GOT3 (cell line): ENCODE results near the gene GPR183.

Experiments used
- DNase-seq: peaks from one replicate; lab custom pipeline; 2025; ENCODE audit warnings: mixed read lengths; lab: John Stamatoyannopoulos, UW

Gene GPR183

DNA sequence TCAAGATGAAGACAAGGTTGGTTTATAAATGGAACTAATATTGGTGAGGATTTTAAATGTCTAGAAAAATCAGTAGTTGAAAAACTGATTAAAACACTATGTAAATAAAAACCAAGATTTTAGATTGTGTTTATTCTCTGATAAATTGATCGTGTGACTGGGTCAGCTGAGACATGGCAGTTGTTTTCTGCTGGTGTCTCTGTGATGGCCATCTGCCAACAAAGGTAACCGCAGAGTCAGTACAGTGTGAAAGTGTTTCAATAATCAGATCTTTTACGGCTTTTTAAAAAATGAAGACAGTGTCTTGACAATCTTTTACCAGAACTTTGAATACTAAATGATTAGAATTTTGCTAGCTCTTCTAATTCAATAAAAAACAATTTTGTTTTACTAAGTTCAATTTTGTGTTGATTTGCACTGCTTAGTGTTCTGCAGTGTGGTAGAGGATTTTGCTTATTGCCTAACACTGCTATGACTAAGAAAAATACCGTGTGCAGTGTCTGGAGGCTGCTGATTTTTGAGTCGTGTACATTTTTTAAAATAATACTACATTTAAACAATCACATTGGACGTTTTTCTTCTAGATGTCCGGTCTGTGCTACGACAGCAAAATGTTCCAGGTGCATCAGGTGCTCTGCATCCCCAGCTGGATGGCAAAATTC lies 32.7 kb upstream of the GPR183 start:
- DNase-seq = no peak

DNA sequence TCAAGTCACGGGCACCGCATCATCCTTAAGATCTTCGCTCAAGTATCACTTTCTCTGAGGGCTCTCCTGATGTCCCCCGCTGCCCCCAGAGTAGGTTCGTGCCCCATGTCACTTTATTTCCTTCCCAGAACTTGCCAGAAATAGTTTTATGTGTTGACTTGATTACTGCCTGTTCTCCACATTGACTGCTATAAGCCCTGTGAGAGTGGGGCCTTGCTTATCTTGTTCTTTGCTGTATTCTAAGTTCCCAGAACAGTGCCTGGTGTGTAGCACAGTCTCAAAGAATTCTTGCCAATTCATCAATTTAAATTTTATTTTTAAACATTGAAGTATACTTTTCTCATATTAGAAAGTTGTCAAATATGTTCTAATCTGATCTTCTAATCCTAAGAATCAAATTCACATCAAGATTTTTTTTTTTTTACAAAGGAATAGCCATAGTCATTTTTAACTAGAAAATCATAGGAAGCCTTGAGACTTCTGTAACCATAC lies 32.1 kb upstream of the GPR183 start:
- DNase-seq = no peak

DNA sequence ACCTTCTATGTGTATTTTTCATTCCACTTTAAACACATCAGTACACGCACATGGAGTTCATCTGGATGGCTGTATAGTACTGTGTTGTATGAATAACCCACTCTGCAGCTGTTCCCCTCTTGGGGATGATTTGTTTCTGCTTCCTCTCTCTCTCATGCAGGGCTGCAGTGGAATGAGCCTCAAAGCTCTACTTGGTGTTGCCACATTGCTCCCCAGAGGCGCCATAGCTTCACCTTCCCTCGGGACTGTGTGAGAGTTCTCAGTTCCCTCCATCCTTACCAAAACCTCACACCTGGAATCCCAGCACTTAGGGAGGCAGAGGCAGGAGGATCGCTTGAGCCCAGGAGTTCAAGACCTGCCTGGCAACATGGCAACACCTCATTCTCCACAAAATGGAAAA lies 28.4 kb upstream of the GPR183 start:
- DNase-seq = no peak

DNA sequence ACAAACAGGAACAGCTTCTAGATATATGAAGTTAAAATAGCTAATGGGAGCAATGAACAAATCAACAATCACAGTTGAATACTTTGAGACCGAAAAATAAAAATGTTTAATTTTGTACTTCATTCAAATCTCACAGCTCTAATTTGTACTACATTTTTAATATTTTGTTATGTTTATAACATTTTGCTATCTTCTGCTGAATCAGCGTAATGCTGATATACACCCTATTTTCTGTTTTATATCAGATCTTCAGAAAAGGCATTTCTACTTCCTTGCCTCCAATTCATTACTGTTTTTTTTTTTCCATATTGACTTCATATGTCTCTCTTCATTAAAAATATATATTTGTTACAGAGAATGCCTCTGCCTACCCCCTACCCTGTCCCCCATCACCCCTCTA lies 27.9 kb upstream of the GPR183 start:
- no peak for DNase-seq

DNA sequence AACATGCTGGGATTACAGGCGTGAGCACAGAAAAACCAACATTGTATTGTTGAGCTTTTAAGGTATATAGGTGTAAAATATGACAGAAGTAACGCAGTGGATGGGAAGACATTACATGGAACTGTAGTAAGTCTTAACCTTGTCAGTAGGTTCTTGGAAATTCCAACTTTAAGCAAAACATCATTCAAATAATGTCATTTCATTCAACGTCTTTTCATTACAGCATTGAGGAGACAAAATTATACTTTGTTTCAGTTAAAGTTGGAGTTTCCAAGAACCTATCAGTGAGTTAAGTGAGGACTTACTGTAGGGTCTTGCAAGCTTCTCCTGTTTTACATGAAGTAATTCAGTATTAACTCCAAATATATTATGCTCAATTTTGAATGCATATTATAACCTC lies 27.0 kb upstream of the GPR183 start:
- no peak for DNase-seq

DNA sequence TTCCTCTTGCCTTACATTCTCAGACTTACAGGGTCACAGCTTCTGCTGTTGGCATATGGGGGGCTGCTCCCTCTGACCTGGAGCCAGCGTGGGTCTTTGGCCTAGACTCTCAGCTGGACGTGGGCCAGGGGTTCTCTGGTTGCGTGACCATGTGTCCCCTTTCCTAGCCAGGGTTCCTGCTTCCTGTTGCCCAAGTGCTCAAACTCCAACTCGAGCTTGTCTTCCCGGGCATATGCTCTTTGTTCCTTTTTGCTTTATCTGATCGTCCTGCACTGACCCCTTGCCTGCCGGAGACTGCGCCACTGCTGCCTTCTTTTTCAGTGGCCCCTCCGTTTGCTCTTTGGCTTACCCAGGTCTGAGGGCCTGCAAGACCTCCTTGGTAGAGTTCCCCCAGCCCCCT lies 25.3 kb upstream of the GPR183 start:
- no peak for DNase-seq

DNA sequence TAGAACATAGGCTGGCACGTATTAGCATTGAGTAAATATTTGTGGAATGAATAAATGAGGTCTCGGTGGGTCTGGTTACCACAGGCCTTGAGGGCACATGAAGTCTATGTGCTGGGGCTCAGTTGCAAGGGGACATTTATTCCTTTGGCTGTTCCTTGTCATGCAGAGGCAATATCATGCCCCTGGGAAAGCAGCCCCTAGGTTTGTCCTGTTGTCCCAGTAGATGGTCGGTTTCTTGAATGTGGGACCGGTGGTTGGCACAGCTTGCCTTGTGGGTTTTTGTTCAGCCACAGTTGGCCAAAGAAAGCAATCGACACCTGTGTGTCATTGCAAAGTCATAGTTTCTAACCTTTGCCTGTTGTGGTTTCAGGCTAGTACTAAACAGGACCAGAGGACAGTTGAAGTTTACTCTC lies 24.7 kb upstream of the GPR183 start:
- no peak for DNase-seq

DNA sequence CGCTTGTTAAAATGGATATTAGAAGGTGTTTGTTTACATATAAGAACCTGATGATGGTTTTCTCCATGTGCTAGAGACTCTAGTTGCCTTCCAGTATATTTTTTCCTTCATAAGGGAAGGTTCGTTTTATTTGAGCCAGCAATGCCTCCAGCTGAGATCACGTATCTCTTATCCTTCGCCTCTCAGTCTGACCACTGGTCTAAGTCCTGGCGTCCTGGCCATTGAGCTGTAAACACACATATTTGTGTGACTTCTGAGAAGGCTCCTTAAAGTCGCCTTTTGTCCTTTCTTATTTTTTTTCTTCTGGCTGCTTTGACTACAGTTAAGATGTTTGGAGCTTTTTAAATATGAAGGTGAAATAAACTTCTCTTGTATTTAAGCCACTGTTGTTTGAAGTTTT lies 23.7 kb upstream of the GPR183 start:
- no peak for DNase-seq

DNA sequence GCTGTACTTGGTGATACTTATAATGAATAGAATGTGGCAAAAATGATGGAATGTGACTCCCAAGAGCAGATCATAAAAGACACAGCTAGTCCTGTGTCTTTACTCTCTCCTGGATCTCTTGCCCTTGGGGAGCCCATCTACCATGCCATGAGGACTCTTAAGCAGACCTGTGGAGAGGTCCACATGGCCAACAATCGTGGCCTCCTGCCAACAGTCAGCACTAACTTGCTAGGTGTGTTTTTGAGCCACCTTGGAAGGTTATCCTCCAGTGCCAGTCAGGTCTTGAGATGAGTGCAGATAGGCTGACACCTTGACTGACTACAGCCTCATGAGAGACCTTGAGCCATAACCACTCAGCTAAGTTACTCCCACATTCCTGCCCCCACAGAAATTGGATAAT lies 22.3 kb upstream of the GPR183 start:
- no peak for DNase-seq

DNA sequence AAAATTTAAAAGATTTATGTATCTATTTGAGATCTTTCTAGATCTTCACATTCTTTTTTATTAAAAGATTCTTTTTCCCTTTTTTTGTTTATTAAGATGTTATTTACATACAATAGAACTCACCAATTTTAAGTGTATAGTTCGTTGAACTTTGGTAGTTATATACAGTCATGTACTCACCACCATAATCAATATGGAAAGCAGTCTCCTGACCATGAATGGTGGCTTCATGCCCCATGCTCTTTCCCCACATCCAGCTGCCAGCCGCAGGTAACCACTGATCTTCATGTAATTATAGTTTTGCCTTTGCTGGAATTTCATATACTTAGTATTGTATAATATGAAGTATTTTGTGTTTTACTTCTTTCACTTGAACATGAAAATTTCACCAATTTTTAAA lies 20.6 kb upstream of the GPR183 start:
- DNase-seq = no peak

DNA sequence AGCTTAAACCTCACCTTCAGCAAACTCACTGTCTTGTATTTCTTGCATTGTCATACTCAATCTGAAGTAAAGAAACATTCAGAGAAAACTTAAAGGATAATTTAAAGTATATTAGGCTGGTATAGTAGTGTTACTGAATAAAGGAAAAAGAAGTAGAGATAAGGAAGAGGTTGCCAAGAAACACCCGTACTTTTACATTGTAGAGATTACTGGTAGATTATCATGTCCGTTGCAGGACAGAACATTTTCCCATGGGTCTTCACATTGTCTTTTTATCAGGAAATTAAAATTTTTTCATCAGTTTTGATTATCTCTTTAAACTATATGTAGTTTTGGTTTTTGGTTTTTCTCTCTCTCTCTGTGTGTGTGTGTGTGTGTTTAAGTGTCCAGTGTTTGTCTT lies 19.9 kb upstream of the GPR183 start:
- DNase-seq = no peak

DNA sequence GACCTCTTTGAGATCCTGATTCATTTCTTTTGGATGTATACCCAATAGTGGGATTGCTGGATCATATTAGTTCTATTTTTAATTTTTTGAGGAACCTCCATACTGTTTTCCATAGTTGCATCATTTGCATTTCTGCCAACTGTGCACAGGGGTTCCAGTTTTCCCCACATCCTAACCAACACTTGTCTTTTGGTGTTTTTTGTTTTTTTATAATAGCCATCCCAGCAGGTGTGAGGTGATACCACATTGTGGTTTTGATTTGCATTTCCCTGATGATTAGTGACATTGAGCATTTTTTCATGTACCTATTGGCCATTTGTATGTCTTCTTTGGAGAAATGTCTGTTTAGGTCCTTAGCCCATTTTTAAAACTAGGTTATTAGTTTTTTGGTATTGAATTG lies 18.8 kb upstream of the GPR183 start:
- no peak for DNase-seq

DNA sequence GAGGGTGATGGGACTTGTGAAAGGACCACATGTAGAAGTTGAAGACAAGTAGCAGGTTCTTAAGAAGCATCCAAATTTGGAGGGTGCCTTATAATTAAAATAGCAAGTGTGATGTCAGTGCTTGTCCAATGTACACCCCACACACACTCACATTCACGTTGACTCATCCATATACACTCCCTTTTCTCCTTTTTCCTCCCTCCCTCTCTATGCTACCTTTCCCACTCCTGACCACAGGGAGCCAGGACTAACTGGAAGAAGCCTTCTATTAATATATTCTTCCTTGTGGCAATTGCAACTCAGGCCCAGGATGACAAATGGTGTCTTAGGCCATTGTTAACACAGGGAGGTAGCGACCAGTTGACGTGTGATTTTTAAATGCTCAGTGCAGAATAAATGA lies 16.3 kb upstream of the GPR183 start:
- DNase-seq = no peak

DNA sequence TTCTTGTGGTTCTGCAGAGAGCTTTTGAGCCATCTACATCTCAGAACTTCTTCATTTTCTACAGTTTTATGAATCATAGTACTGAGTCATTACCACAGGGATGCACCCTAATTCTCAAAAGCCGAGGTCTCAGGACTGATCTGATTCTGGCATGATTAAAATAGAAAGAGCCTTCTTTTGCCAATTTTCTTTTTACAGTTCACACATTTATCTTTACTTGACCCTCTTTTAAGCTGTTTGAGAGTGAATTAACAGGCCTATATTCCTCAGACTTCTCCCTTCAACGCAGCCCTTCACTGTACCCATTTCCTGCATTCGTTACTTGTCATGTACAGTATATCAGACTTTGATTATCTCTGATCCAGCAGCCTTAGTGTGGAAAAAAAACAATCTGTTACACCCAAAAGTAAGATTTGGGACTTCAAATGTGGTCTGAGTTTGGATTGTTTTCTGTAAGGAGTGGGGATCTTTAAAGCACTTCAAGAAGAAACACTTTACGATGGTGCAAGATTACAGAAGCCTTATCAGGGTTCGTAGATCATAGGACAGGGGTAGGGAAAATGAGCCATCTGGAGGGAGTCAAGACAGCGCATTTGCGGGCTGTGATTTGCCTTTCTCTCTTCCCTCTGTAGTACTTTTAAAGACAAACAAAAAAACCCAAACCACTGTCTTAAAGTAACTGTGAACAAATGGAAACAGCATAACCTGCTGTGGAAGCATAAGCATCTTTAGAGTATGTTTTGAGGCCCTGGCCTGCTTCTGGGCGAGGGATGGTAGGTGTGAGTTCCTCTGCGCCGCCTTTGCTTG lies 15.3 kb upstream of the GPR183 start:
- no peak for DNase-seq

DNA sequence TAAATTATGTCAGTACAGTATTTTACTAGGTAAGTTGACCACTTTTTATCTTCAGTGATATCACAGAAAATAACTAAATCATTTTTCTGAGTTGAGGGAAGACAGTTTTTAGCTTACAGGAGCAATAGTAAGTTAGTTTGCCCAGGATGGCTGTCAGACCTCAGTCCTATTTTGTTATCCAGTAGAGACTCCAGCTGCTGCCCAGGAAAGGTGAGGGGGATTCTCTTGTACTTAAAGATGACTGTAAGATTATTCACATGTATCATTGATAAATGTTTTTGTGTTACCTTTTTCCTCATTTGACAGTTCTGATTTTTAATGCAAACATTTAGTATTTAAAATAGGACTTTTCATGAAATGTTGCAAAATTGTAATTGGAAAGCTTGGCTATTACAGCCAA lies 14.5 kb upstream of the GPR183 start:
- no peak for DNase-seq

DNA sequence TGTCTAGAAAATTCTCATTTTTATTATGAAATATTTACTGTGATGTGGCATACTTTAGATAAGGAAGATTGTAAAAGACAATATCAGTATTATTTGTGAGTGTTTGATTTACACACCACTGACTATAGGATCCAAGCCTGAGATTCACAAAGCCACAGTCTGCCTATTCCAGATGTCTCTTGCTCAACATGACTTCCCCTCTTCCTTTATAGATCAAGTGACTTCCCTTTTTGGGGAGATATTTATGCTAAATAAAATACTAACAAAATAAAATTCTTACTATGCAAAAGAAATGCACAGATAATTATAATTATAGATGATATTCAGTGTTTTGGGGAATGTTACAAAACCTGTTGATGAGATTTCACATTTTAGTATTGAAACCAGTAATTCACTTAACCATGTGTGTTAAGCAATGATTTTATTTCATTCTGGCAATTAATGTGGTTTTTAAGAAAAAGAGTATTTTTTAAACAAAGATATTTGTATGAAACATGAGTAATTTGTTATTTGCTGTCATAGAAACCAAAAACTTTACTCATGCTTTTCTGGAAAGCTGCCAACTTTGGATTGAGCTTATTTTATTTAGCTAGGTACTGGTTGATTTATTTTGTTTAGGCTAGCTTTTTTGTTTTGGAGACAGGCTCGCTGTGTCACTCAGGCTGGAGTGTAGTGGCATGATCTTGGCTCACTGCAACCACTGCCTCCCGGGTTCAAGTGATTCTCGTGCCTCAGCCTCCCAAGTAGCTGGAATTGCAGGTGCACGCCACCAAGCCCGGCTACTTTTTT lies 13.7 kb upstream of the GPR183 start:
- no peak for DNase-seq

DNA sequence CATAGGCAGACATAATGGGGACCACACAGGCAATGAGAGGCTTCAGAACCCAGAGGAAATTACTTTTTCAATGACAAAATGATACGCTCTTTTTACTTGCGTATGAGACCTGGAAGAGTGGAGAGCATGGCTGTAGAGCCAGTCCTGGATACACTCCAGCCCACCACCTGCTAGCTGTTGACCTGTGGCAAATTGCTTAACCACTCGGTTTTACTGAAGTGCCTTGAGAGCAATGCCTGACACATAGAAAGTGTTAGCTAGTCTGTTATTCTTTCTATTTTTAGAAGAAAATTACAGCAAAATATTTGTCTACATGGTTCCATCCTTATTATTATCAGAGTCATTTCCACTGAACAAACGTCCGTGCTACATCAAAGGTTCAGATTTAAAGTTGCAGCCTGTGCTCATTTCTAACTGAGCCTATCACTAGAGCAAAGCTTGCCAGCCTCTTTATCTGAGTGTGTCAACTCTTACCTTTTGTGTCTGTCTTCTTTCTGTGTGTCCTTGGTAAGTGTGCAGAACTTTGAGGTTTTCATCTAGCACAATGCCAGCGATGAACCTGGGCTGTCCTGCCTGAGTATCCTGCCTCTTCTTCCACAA lies 9.6 kb upstream of the GPR183 start:
- no peak for DNase-seq

DNA sequence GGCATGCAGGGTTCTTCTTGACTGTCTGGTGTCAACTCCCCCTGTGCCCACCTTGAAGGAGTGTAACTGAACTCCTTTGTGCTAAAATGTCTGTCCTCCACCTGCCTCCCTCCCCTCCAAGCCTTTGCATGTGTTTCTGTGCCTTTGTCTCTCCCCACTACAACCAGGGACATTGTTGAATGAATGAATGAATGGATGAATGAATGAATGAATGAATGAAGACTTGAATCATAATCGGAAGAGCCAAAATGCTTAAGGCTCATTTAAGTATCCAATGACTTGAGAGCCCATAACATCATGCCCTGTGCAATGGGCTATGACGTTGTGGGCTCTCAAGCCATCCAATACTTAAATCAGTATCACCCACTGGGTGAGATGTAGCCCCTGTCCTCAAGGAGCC lies 9.0 kb upstream of the GPR183 start:
- no peak for DNase-seq

DNA sequence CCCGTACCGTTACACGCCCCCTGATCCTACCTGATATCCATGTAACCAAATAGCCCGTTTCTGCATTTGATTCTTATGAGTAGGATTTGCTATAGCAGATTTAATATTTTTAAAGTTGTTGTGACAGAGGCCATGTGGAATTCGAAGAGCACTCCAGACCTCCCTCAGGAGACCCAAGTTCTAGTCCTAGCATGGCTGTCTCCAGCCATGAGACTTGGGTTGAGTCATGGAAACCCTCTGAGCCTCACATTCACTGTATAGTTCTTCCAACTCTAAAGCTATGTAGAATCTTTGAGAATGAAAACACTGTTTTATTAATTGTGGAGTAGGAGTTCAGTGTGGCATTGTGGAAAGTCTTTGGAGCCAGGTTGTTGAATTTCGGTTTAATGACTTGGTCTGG lies 8.0 kb upstream of the GPR183 start:
- DNase-seq = no peak

DNA sequence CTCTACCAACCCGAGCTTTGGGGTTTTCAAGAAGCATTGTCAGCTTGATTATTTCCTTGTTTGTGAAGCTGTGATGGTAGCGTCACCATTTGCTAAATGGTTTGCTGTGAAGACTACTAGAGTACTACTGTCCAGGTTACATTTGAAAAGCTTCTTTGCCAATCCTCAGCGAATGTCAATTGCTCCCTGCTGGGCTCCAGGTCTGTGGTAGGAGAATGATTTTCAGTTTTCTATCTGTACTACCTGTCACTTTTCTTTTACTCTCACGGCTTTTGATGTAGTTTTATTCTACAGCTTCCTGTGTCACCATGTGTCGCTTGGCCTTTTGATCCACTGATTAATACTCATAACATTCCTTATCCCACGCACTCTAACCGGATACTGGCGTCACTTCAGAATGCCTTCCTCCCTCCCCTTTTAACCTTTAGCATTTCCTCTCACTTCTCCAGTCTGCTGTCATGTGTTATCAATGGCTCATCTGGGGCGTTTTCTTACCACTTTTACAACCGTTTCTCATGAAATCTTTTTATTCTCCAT lies 7.5 kb upstream of the GPR183 start:
- DNase-seq = no peak

DNA sequence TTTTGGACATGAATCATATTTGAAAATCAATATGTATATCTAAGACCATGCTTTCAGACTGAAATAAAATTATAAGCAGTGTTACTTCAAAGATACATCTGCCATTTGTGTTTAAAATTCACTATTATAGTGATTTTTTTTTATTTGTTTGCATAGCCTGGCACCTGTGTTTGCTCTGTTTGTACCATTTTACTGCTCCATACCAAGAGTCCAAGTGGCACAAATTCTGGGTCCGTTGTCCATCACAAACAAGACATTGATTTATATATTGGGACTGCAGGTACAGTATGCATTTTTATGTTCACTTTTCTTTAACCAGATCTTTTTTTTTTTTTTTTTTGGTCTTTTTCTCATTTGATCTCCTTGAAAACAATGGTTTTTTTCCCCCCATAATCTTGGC lies 6.7 kb upstream of the GPR183 start:
- DNase-seq = no peak

DNA sequence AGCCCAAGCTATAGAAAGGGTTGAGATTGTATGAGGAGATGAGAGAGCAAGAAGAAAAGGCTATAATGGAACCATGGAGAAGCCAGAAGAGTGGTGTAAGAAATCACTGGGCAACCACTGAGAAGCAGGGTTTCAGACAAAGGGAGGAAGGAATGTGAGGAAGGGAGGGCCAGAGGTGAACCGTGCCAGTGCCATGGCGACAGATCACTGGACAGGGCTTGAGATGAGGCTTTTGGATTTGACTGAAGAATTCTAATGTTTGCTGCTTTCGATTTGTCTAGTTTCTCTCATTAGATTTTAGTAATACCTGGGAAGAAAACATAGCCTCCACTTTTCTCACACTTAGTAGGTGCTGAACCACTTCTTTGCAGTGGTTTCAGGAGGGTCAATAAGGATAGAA lies 6.3 kb upstream of the GPR183 start:
- DNase-seq = no peak
